Measurements from ENCODE around the gene ADH1C. TPM values are rescaled to one million over a fixed set of nuclear protein-coding genes. Genes with fewer than 3 reads are reported as not detected.
A peak's percentile ranks its signal among the peaks of the same experiment; 100 is the strongest.
"Not testable (repeated sequence)": the region's sequence is repeated elsewhere in the genome, so short reads cannot be mapped to it uniquely, and the experiment has no call there.

Gene ADH1C
- total RNA-seq, 4 donors from 2014 or later, result 28.1 to 496 (median 231) TPM

DNA sequence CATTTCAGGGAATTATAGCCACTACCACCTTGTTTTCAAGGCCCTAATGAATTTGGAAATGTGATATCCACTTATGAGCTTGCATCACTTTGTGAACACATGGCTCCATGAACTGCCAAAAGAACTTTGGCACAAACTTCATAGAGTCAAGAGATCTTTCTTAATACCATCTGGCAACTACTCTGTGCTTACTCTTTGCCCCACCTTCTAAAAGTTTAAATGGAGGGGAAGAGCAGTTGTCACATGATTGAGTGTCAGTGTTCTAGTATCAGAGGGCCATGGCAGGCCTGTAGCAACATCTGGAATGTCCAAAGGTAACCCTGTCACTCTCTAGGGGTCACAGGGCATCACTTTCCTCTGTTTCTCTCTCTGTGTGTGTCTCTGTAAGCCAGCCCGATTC, 28.8 kb downstream of the ADH1C start:
- intact Hi-C loops (cut with DNase I; ENCODE audit: low total_unique reads), result loop anchor here (10.0 kb wide), 2 partner anchors 81 to 241 kb away; partner anchors contain the start of gene TRMT10A
- H3K27ac ChIP-seq, result peak overlapping the region; percentile 64 to 82 (median 74)

DNA sequence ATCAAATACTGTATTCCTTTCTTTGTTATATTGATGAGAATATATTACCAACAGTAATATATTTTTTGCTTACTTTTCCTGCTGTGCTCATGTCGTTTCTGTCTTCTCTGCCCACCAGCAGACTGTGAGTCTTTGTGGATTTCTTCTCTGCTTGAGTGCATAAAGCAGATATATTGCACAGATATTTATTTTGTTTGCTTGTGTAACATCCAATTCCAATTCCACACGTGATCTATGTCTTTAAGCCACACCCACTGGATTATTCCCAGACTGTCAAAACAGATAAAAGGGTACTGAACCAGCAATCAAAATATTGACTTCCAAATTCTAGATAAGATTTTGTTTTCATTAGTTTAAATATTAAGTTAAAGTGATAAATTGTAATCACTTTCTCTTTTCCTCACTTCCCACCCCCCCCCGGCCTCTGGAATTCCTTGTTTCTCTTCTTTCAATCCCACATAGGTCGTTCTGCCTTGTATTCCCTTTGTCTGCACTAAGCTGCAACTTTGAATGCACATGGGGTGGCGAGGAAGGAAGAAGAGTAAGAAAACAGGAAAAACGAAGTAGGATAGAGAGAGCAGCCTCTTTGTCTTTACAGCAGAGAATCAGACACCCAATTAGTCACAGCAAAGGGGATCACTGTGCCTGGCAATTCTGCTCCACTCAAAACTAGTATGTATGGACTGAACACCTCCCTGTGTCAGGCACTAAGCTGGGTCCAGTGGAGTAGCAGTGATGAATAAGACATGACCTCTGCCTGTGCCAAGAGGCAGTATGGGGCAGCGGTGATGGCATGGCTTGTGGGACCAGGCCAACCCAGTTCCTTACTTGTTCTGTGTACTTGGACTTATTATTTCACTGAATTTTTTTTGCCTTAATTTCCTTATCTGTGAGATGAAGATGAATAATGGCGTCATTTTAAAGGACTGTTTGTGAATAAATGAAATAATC, 31.0 kb downstream of the ADH1C start, which contains the start of gene ADH1B:
TSS of gene ADH1B (minus strand) at position 161 of the 951 bp plus-strand sequence. CDS start at position 91, 70 bp downstream.
- intact Hi-C loops (cut with DNase I; ENCODE audit: low total_unique reads), result loop anchor here (10.0 kb wide), 2 partner anchors 83 to 243 kb away; partner anchors contain the start of gene TRMT10A
- Histone ChIP-seq H3K9me3 (no peaks in the 10 kb centered on the region), H3K27me3 (no peaks in the 10 kb centered on the region), H3K36me3 (no peaks in the 10 kb centered on the region), H3K27ac (peak within 1 kb of the TSS; percentile 38 to 82 (median 56)), H3K4me1 (peaks cover 3 to 8% (median 4%) of the 10 kb centered on the region in 4 donors), H3K4me3 (peak within 1 kb of the TSS in 3 of 4 donors; percentile 14 to 33 (median 18))
- 44 to 51% methylated on average over 8 of the region's 8 CpGs for WGBS, 2 donors (ENCODE audit: low coverage in 1 of 2)
- TF ChIP-seq POLR2AphosphoS5 (IDR thresholded peaks at IDR 0.05) (peak; percentile 9 to 76 (median 53)), CTCF (IDR thresholded peaks at IDR 0.05) (no peak), POLR2A (IDR thresholded peaks at IDR 0.05) (peak; percentile 41)
- in situ Hi-C loops (cut with MboI; ENCODE audit: low pct_ligation_motif_present in 1 of 4, low pct_unique_long_range_greater_than_20kb in 1 of 4, low sequenced_read_pairs in 3 of 4), result no loop called here
- no peak for DNase-seq

More for the DNA sequence above, 28.8 kb downstream of the ADH1C start:
- 89 to 96% methylated on average over 1 of the region's 1 CpG for WGBS, 2 donors (ENCODE audit: low coverage in 1 of 2)
- in situ Hi-C loops (cut with MboI; ENCODE audit: low pct_ligation_motif_present in 1 of 4, low pct_unique_long_range_greater_than_20kb in 1 of 4, low sequenced_read_pairs in 3 of 4), result no loop called here
- TF ChIP-seq POLR2A (IDR thresholded peaks at IDR 0.05) (no peak), POLR2AphosphoS5 (IDR thresholded peaks at IDR 0.05) (peak; percentile 15 to 80 (median 57))
- Histone ChIP-seq H3K4me1 (peaks cover 3 to 8% (median 4%) of the 10 kb centered on the region in 4 donors), H3K4me3 (no peak overlapping the region), H3K36me3 (no peaks in the 10 kb centered on the region), H3K9me3 (peaks cover 0 to 4% of the 10 kb centered on the region in 2 donors), H3K27me3 (no peaks in the 10 kb centered on the region)
- no peak for DNase-seq

GRCh38 chr4:99317811-99318210, 34.7 kb downstream of the ADH1C start:
- WGBS, 2 donors (ENCODE audit: low coverage in 1 of 2), result 63 to 86% methylated on average over 5 to 8 of the region's 8 CpGs
- Histone ChIP-seq H3K27ac (peak overlapping the region; percentile 8 to 44 (median 32)), H3K4me3 (peak overlapping the region in 1 of 4 donors; percentile 33)
- intact Hi-C loops (cut with DNase I; ENCODE audit: low total_unique reads); H3K36me3 ChIP-seq; H3K9me3 ChIP-seq; H3K4me1 ChIP-seq; DNase-seq; in situ Hi-C loops (cut with MboI; ENCODE audit: low pct_ligation_motif_present in 1 of 4, low pct_unique_long_range_greater_than_20kb in 1 of 4, low sequenced_read_pairs in 3 of 4); H3K27me3 ChIP-seq: not testable (repeated sequence)

- Histone ChIP-seq H3K27ac (peak overlapping the region; percentile 8 to 44 (median 32)), H3K4me1 (no peaks in the 10 kb centered on the region), H3K9me3 (no peaks in the 10 kb centered on the region), H3K4me3 (no peak overlapping the region), H3K36me3 (no peaks in the 10 kb centered on the region), H3K27me3 (no peaks in the 10 kb centered on the region)
- DNase-seq, result no peak
- intact Hi-C loops (cut with DNase I; ENCODE audit: low total_unique reads), result no loop called here
- WGBS, 2 donors (ENCODE audit: low coverage in 1 of 2), result 82 to 93% methylated on average over 2 to 3 of the region's 3 CpGs
- TF ChIP-seq EP300 (IDR thresholded peaks at IDR 0.05; ENCODE audit: low read depth), result no peak
- TF ChIP-seq POLR2AphosphoS5 (IDR thresholded peaks at IDR 0.05), result no peak
- no peak for TF ChIP-seq CTCF (IDR thresholded peaks at IDR 0.05)
- in situ Hi-C loops (cut with MboI; ENCODE audit: low pct_ligation_motif_present in 1 of 4, low pct_unique_long_range_greater_than_20kb in 1 of 4, low sequenced_read_pairs in 3 of 4), result no loop called here
Measured at GRCh38 chr4:99317354-99317753, 35.2 kb downstream of the ADH1C start.

DNA sequence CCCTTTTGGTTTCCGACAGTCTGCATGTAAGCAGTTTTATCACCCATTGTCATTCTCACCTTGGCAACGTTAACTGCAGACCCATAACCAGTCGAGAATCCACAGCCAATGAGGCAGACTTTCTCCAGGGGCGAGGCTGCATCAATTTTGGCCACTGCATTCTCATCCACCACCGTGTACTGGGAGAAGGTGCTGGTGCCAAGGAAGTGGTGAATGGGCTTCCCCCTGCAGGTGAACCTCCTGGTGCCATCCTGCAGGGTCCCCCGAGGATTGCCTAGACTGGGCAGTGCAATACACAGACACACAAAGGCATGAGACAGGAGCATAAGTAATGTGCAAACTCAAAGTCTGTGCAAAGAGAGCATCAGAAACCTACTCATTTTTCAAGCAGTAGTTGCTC, 36.7 kb downstream of the ADH1C start:
- Histone ChIP-seq H3K9me3 (no peaks in the 10 kb centered on the region), H3K4me3 (no peak overlapping the region), H3K4me1 (no peaks in the 10 kb centered on the region), H3K27ac (peak overlapping the region in 1 of 4 donors; percentile 18), H3K27me3 (no peaks in the 10 kb centered on the region), H3K36me3 (no peaks in the 10 kb centered on the region)
- 75 to 87% methylated on average over 3 to 6 of the region's 6 CpGs for WGBS, 2 donors (ENCODE audit: low coverage in 1 of 2)
- intact Hi-C loops (cut with DNase I; ENCODE audit: low total_unique reads), result no loop called here
- no peak for TF ChIP-seq EP300 (IDR thresholded peaks at IDR 0.05; ENCODE audit: low read depth)
- no peak for TF ChIP-seq CTCF (IDR thresholded peaks at IDR 0.05)
- no peak for TF ChIP-seq POLR2AphosphoS5 (IDR thresholded peaks at IDR 0.05)
- no peak for TF ChIP-seq POLR2A (IDR thresholded peaks at IDR 0.05)
- no peak for DNase-seq
- in situ Hi-C loops (cut with MboI; ENCODE audit: low pct_ligation_motif_present in 1 of 4, low pct_unique_long_range_greater_than_20kb in 1 of 4, low sequenced_read_pairs in 3 of 4), result no loop called here
